T47D (cell line): ENCODE measurements around the gene FAM174C.

ENCODE experiments used
- DNase-seq, 2 experiments: peaks; one replicate each; pipeline versions ENCODE4 v3.0.0 to v3.0.0-alpha.2; 2011 to 2012; ENCODE audit warnings: low read depth in 1 of 2, low spot score in 1 of 2
- JUND ChIP-seq: IDR thresholded peaks from 2 replicates; pipeline ENCODE4 v1.6.1; 2012; ENCODE audit warnings: low read depth
- in situ Hi-C: cut with HindIII; loops from 2 replicates; pipeline ENCODE4 v1.10.0; 2016; ENCODE audit warnings: low sequenced_read_pairs, low pct_unique_long_range_greater_than_20kb

The FAM174C gene

GRCh38 chr19:1307320-1307719 lies 32.0 kb downstream of the FAM174C start:
- TF ChIP-seq JUND = no peak
- no peak for DNase-seq
- in situ Hi-C loops = no loop called here

DNA sequence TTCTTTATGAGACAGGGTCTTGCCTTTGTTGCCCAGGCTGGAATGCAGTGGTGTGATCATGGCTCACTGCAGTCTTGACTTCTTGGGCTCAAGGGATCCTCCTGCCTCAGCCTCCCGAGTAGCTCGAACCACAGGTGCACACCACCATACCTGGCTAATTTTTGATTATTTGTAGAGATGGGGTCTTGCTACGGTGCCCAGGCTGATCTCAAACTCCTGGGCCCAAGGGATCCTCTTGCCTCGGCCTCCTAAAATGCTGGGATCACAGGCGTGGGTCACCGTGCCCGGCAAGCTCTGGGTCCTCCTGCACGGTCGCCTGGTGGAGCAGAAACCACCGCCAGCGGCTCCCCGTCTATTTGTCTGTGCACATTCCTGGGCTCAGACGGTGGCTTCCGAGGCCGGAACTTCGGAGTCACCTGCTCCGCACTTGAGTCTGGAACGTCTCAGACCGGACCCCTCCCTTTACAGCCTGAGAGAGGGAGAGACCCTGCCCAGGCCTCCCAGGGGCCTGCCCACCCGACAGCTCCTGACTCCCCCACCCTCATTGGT lies 32.5 kb downstream of the FAM174C start:
- no peak for TF ChIP-seq JUND
- DNase-seq = no peak
- in situ Hi-C loops = no loop called here

DNA sequence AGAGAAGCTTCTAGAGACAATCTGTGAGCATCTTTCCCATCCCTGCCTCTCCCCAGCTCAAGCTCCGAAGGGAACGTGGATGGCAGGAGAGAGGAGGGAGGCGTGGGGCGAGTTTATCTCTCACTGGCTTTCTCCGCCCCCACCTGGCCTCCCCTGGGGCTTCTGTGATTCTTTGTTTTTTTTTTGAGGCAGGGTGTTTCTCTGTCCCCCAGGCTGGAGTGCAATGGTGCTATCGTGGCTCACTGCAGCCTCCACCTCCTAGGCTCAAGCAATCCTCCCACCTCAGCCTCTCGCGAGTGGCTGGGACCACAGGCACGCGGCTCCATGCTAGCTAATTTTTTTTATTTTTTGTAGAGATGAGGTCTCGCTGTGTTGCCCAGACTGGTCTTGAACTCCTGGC lies 33.4 kb downstream of the FAM174C start:
- no peak for DNase-seq
- TF ChIP-seq JUND = no peak
- in situ Hi-C loops = no loop called here

GRCh38 chr19:1309977-1310852 lies 34.9 kb downstream of the FAM174C start:
- peak in 1 of 2 experiments; percentile 11 for DNase-seq
- in situ Hi-C loops = no loop called here
- TF ChIP-seq JUND = no peak

DNA sequence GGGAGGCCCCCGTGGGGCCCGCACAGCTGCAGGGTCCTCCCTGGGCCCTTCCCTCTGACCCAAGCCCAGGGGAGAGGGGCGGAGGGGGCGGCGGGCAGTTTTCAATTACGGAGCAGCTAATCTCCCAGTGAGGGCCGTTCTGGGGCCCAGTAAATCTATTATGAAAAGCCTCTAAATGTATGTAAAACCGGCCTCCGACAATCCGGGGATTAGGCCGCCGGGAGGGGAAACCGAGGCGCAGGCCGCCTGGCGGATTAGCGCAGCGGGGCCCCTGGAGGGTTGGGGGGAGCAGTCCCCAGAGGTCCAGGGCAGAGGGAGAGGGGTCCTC lies 35.5 kb downstream of the FAM174C start:
- no peak for DNase-seq
- in situ Hi-C loops = no loop called here
- no peak for TF ChIP-seq JUND

DNA sequence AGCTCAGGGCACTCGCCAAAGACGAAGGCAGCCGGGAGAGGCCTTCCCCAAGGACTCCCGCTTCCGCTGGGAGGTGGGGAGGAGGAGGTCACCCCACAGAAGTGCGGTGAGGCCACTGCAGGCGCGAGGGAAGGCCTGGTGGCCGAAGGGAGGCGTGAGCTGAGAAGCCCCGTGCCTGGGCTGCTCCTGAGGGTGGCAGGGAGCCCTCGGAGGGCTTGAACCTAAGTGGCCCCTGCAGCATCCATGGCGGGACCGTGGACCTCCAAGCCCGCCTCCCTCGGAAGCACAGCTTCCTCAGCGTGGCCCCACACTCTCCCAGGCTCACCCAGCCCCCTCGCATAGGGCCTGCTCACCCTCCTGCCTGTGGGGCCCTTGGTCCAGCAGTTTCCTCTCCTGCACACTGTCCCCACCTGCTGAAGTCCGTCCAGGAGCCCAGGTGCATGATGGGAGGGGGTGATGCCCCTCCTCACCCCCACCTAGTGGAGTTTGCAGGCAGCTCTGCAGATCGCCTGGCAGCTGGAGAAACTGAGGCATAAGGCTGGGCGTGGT lies 36.3 kb downstream of the FAM174C start:
- TF ChIP-seq JUND = no peak
- in situ Hi-C loops = no loop called here
- peak in 1 of 2 experiments; percentile 25 for DNase-seq

DNA sequence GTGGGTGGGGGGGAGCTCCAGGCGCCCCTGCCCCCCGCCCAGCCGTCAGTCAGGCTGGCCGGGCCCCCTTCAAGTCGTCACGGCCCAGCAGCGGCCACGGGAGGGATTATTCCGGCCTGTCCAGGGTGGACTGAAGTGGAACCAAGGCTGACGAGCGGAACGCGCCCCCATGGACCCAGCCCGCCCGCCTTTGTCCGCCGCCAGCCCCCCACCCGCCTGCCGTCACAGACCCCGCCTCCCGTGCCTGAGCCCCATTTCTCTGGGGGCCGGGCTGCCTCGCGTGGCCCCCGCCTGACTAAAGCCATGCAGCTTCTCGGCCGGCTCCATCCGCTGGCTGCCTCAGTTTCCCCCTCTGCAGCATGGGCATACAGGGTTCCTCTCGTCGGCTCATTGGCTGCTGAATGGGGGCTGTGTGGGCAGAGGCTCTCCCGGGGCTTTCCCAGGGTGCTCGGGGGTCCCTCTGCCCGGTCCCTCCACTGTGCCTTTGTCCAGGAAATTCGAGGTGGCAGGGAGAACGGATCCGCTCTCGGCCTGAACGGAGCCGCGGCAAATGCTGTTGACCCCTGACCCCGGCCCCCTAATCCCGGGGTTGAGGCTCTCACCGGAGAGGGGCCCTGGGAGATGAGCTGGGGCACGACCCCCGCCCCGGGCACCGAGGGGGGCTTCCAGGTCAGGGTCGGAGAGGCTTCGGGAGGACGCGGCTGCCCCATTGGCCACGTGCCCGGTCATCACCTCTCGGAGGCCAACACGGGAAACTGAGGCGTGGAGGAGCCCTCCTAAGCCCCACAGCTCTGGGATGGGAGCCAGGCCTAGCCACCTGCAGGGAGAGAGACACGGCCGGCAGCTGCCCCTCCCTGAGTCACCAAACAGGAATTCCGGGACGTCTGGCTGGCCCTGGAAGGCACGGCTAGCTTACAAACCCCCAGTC lies 37.7 kb downstream of the FAM174C start:
- TF ChIP-seq JUND = no peak
- in situ Hi-C loops = no loop called here
- peak; percentile 68 to 85 for DNase-seq

DNA sequence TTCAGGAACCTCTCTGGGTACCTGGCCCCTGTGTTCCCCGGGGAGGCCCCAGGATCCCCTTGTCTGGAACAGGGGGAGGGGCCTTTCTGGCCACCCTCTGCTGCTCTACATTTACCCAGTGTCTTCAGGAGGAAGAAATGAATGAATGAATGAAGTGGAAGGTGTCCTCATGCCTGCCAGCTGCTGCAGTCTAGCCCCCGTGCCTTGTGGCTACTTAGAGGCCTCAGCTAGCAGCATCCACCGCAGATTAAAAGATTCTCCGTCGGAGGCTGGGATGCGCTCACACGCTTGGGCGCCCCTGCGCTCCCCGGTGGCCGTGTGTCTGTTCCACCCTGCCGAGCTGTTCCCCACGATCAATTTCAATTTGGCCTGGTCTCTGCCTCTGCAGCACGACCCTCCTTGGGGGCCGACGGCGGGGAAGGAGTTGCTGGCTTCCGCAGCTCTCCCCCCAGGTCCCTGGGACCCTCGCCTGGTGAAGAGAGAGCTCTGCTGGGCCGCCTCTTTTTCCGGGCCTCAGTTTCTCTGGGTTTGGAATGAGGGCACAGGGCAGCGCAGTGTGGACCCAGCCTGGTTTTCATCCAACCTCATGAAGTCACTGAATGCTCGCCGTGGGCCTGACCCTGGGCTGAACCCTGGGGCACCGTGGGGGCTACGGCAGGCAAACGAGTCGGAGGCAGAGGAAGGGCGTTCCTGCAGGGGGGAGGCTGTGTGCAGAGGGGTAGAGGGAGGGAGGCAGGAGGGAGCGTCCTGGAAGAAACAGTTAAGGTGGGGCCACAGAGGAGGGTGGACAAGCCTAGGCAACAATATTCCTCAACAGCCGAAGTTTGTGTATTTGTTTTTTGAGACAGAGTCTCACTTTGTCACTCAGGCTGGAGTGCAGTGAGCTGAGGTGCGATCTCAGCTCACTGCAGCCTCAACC lies 38.6 kb downstream of the FAM174C start:
- TF ChIP-seq JUND = no peak
- DNase-seq = no peak
- in situ Hi-C loops = no loop called here

DNA sequence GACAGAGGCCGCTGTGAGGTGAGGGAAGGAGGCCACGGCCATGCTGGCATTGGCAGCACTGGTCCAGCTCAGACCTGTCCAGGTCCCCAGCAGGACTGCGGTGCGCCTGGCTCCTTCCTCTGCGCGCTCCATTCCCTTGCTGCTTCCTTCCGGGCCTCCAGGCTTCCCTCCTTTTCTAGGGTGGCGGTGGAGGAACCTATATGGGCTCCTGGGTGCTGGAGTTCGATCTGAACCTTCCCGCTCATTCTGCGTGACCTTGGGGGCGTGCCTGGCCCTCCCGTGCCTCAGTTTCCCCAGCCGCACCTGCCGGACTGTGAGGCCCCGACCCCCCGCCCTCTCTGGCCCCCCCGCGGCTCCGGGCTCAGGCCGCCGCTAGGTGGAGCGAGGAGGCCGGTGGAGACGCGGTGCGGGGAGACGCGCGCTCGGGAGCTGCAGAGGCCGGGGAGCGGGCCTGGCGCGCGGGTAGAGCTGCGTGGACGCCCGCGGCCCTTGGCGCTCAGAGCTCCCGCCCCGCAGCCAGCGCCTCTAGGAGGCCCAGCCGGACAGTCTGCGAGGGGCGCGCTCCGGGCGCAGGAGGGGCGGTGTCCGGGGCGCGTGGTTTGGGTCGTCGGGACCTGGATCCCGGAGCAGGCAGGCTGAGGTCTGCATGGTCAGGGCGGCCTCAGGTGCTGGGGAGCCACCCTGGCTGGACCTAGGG lies 40.3 kb downstream of the FAM174C start:
- in situ Hi-C loops = no loop called here
- TF ChIP-seq JUND = no peak
- DNase-seq = peak; percentile 73 to 83

DNA sequence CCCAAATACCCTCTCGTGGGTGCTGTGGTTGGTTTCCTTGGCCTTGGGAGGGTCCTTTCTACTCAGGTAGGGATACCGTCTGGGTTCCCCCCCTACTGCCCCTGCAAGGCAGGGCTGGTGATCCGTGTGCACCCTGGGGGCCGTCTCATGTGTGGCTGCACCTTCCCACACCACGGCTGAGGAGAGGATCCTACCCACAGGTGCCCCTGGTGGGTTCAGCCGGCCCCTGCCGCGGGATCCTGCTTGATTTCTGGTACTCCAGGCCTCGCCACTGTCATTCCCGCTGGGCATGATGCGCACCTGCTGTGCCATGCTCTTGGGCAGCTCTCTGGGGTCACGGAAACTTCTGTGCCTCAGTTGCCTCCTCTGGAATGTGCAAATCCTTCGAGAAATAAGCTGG lies 41.1 kb downstream of the FAM174C start:
- DNase-seq = no peak
- in situ Hi-C loops = no loop called here
- no peak for TF ChIP-seq JUND

DNA sequence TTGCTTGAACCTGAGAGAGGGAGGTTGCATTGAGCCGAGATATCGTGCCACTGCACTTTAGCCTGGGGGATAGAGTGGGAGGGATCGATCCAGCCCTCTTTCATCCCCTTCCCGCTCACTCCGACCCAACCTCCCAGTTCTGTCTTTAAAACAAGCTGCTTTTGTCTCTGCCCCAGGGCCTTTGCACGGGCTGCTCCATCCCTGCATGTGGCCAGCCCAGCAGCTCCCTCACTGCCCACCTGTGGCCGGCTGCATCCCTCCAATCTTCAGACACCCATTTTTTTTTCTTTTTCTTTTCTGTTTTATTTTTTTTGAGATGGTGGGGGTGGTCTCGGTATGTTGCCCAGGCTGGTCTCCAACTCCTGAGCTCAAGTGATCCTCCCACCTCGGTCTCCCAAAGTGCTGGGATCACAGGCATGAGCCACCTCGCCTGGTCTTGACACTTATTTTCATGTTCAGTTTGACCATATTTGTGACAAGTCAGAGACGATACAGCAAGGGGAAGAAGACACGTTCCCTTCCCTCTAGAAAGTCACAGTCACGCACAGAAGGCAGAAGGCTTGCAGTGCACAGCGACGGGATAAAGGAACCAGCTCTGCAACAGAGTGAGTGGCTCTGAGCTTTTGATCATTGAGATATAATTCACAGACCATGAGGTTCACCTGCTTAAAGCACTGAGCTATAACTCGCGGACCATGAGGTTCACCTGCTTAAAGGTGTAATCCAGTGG lies 42.1 kb downstream of the FAM174C start:
- DNase-seq = no peak
- TF ChIP-seq JUND = no peak
- in situ Hi-C loops = no loop called here
